Smooth muscle cell (in vitro differentiated cells): Measurements from ENCODE around the gene E2F8. TPM values are rescaled to one million over a fixed set of nuclear protein-coding genes. Genes with fewer than 3 reads are reported as not detected.

ENCODE experiments used
- DNase-seq: peaks from one replicate; lab custom pipeline; 2025; ENCODE audit not compliant: unreplicated experiment; lab: John Stamatoyannopoulos, UW
- H2AFZ ChIP-seq: fragments of 200-600 bp; sonication (generic); 2 replicates; pipeline ENCODE4 v1.6.0; 2016; ENCODE audit warnings: antibody characterized with exemption, low read depth, mild to moderate bottlenecking
- H3F3A ChIP-seq: fragments of 200-600 bp; sonication (generic); 2 replicates; pipeline ENCODE4 v1.6.0; 2017; ENCODE audit warnings: antibody characterized with exemption, low read depth
- H3K27ac ChIP-seq: fragments of 200-600 bp; sonication (generic); 2 replicates; pipeline ENCODE4 v1.5.1; 2016; ENCODE audit warnings: low read depth, mild to moderate bottlenecking
- H3K27me3 ChIP-seq: fragments of 200-600 bp; sonication (generic); 2 replicates; pipeline ENCODE4 v1.6.1; 2016; ENCODE audit warnings: low read depth, mild to moderate bottlenecking
- H3K36me3 ChIP-seq: fragments of 200-600 bp; sonication (generic); 2 replicates; pipeline ENCODE4 v1.5.1; 2016; ENCODE audit warnings: low read depth
- H3K4me1 ChIP-seq: fragments of 200-600 bp; sonication (generic); 2 replicates; pipeline ENCODE4 v1.5.1; 2016; ENCODE audit warnings: low read depth
- H3K4me2 ChIP-seq: fragments of 200-600 bp; sonication (generic); 2 replicates; pipeline ENCODE4 v1.6.0; 2016; ENCODE audit warnings: mild to moderate bottlenecking
- H3K4me3 ChIP-seq: fragments of 200-600 bp; sonication (generic); 2 replicates; pipeline ENCODE4 v1.5.1; 2016; ENCODE audit warnings: mild to moderate bottlenecking
- H3K79me2 ChIP-seq: fragments of 200-600 bp; sonication (generic); 2 replicates; pipeline ENCODE4 v1.6.0; 2016; ENCODE audit warnings: low read depth, mild to moderate bottlenecking
- H3K9ac ChIP-seq: fragments of 200-600 bp; sonication (generic); 2 replicates; pipeline ENCODE4 v1.6.0; 2016; ENCODE audit warnings: low read depth
- H3K9me3 ChIP-seq: fragments of 200-600 bp; sonication (generic); replicated peaks from 2 replicates; pipeline ENCODE4 v1.5.1; 2016; ENCODE audit warnings: low read depth
- H4K20me1 ChIP-seq: fragments of 200-600 bp; sonication (generic); 2 replicates; pipeline ENCODE4 v1.6.0; 2016; ENCODE audit warnings: low read depth
- CTCF ChIP-seq: fragments of 200-600 bp; sonication (generic); IDR thresholded peaks from 2 replicates; pipeline ENCODE4 v1.5.1; 2017; ENCODE audit warnings: borderline replicate concordance, mild to moderate bottlenecking, antibody characterized with exemption; ENCODE audit not compliant: insufficient read depth, poor library complexity, severe bottlenecking
- WGBS: methylation state at CpG from one replicate; pipeline ENCODE4 v1.1.7; 2016; ENCODE audit warnings: low lambda C conversion rate; 5-methylcytosine and 5-hydroxymethylcytosine counted together
- polyA plus RNA-seq: library from polyadenylated mRNA; unstranded; fragments of >200 nt; fragmentation: Nextera tagmentation; extraction: Ambion mirVana; gene quantifications from 2 replicates; pipeline ENCODE4 v1.2.1, GENCODE V29; 2016
- total RNA-seq: library from RNA; depleted of rRNA; stranded (reverse); fragments of >200 nt; gene quantifications from 2 replicates; pipeline ENCODE4 v1.2.3, GENCODE V29; 2014

E2F8 gene
- total and polyA plus RNA-seq, 2 experiments from 2014 or later, result 1.5 to 1.6 TPM

- no peaks in the 10 kb centered on the region for H3K4me1 ChIP-seq
- no peaks in the 10 kb centered on the region for H3K79me2 ChIP-seq
- DNase-seq, result no peak
- H3F3A ChIP-seq, result no peaks in the 10 kb centered on the region
- no peak overlapping the region for H3K4me3 ChIP-seq
- H3K9ac ChIP-seq, result no peak overlapping the region
- H3K9me3 ChIP-seq, result no peaks in the 10 kb centered on the region
- no peak overlapping the region for H3K27ac ChIP-seq
- TF ChIP-seq CTCF, result no peak
- no peak overlapping the region for H3K4me2 ChIP-seq
- H4K20me1 ChIP-seq, result no peaks in the 10 kb centered on the region
- no peaks in the 10 kb centered on the region for H3K36me3 ChIP-seq
- peaks cover 10% of the 10 kb centered on the region for H3K27me3 ChIP-seq
- no peak overlapping the region for H2AFZ ChIP-seq
- WGBS, result 53% methylated on average over 3 of the region's 3 CpGs
Observed at GRCh38 chr11:19216709-19217374, 23.9 kb downstream of the E2F8 start.

GRCh38 chr11:19216021-19216420 lies 24.7 kb downstream of the E2F8 start:
- TF ChIP-seq CTCF, result no peak
- Histone ChIP-seq H3K4me2 (no peak overlapping the region), H3F3A (no peaks in the 10 kb centered on the region), H2AFZ (no peak overlapping the region), H3K9ac (no peak overlapping the region), H3K9me3 (no peaks in the 10 kb centered on the region), H3K36me3 (no peaks in the 10 kb centered on the region), H3K79me2 (no peaks in the 10 kb centered on the region), H3K4me1 (no peaks in the 10 kb centered on the region), H3K27ac (no peak overlapping the region), H3K27me3 (peaks cover 10% of the 10 kb centered on the region), H4K20me1 (no peaks in the 10 kb centered on the region), H3K4me3 (no peak overlapping the region)
- no peak for DNase-seq
- WGBS, result 83% methylated on average over 4 of the region's 4 CpGs

GRCh38 chr11:19209617-19210370 lies 31.0 kb downstream of the E2F8 start:
- Histone ChIP-seq H3K36me3 (no peaks in the 10 kb centered on the region), H3K79me2 (no peaks in the 10 kb centered on the region), H3F3A (no peaks in the 10 kb centered on the region), H2AFZ (no peak overlapping the region), H3K9ac (no peak overlapping the region), H3K9me3 (no peaks in the 10 kb centered on the region), H3K4me3 (no peak overlapping the region), H4K20me1 (no peaks in the 10 kb centered on the region), H3K4me1 (peaks cover 10% of the 10 kb centered on the region), H3K27ac (no peak overlapping the region), H3K27me3 (peaks cover 10% of the 10 kb centered on the region), H3K4me2 (no peak overlapping the region)
- 69% methylated on average over 4 of the region's 4 CpGs for WGBS
- TF ChIP-seq CTCF, result no peak
- DNase-seq, result no peak
